HepG2 (cell line): ENCODE results near the gene PPP2R2C.

Experiments used
- BRCA1 ChIP-seq: sonication (generic); formaldehyde crosslinking; IDR thresholded peaks from 2 replicates; pipeline ENCODE4 v1.4.0; 2020; ENCODE audit warnings: missing genetic modification reagents
- KDM1A ChIP-seq: IDR thresholded peaks from 2 replicates; pipeline ENCODE4 v1.6.1; 2016; ENCODE audit warnings: missing compliant biosample characterization
- RNF2 ChIP-seq: fragments of 450-650 bp; conservative IDR thresholded peaks from 2 replicates; pipeline ENCODE4 v1.6.1; 2016; ENCODE audit warnings: low read depth
- ZNF503 ChIP-seq: sonication (generic); formaldehyde crosslinking; IDR thresholded peaks from 2 replicates; pipeline ENCODE4 v1.4.0; 2020; ENCODE audit warnings: missing genetic modification reagents

- TF ChIP-seq ZNF503 (CRISPR knock-in tag) (no peak), BRCA1 (CRISPR knock-in tag) (no peak), KDM1A (no peak), RNF2 (no peak)
Observed at GRCh38 chr4:6280365-6280996, 191.9 kb downstream of the PPP2R2C start.
